Caco-2 (cell line): Measurements from ENCODE around the gene LGI2. TPM values are rescaled to one million over a fixed set of nuclear protein-coding genes. Genes with fewer than 3 reads are reported as not detected.

Source experiments
- BruUV-seq: library from RNA; stranded (reverse); fragments of 400-500 nt; replicated peaks from 2 replicates; lab custom pipeline; 2021; lab: Mats Ljungman, UMichigan
- CTCF ChIA-PET: fragments of 300-600 bp; sonication (Branson Sonifier 250); formaldehyde crosslinking; loops from one replicate; lab custom pipeline; 2022; ENCODE audit warnings: antibody characterized with exemption; lab: Charles Lee
- POLR2A ChIA-PET: fragments of 300-600 bp; sonication (Branson Sonifier 250); formaldehyde crosslinking; loops from one replicate; lab custom pipeline; 2022; ENCODE audit warnings: antibody characterized with exemption; lab: Charles Lee
- DNase-seq, 2 experiments: peaks; one replicate each; pipeline versions ENCODE4 v3.0.0 to v3.0.0-alpha.2; 2020 to 2022
- H3K27me3 ChIP-seq: replicated peaks from 2 replicates; pipeline ENCODE4 v1.6.0; 2011; ENCODE audit warnings: low read length; ENCODE audit not compliant: control insufficient read depth, insufficient read depth
- H3K36me3 ChIP-seq: 2 replicates; pipeline ENCODE4 v1.5.1; 2011; ENCODE audit warnings: low read length; ENCODE audit not compliant: control insufficient read depth, insufficient read depth
- H3K4me1 ChIP-seq: fragments of 250-450 bp; sonication (Bioruptor Pico); 2 replicates; pipeline ENCODE4 v1.5.1; 2020; ENCODE audit warnings: mild to moderate bottlenecking
- H3K4me3 ChIP-seq: 2 replicates; pipeline ENCODE4 v1.5.1; 2011; ENCODE audit warnings: low read depth, mild to moderate bottlenecking, control low read depth, low read length
- H3K9me3 ChIP-seq: fragments of 250-450 bp; sonication (Bioruptor Pico); 2 replicates; pipeline ENCODE4 v1.5.1; 2020; ENCODE audit warnings: mild to moderate bottlenecking, moderate library complexity
- H3K27ac Mint-ChIP-seq: one replicate; pipeline ENCODE4 v1.8.0; 2022; ENCODE audit warnings: mixed read lengths; ENCODE audit not compliant: unreplicated experiment
- H3K27me3 Mint-ChIP-seq: one replicate; pipeline ENCODE4 v1.8.0; 2022; ENCODE audit warnings: mixed read lengths; ENCODE audit not compliant: insufficient read depth, unreplicated experiment
- H3K36me3 Mint-ChIP-seq: one replicate; pipeline ENCODE4 v1.8.0; 2022; ENCODE audit warnings: mild to moderate bottlenecking, mixed read lengths; ENCODE audit not compliant: insufficient read depth, unreplicated experiment
- H3K4me1 Mint-ChIP-seq: one replicate; pipeline ENCODE4 v1.8.0; 2022; ENCODE audit warnings: low read depth, mixed read lengths; ENCODE audit not compliant: unreplicated experiment
- H3K4me3 Mint-ChIP-seq: one replicate; pipeline ENCODE4 v1.8.0; 2022; ENCODE audit warnings: mild to moderate bottlenecking, moderate library complexity, mixed read lengths; ENCODE audit not compliant: unreplicated experiment
- H3K9me3 Mint-ChIP-seq: one replicate; pipeline ENCODE4 v1.8.0; 2022; ENCODE audit warnings: mixed read lengths; ENCODE audit not compliant: unreplicated experiment
- CTCF ChIP-seq, 2 experiments: fragments of 200-600 bp in 1 of 2; IDR thresholded peaks; 1 replicate in 1 of 2; 2 replicates in 1 of 2; pipeline versions ENCODE4 v1.5.1 to v1.8.0; 2011 to 2022; ENCODE audit warnings: antibody characterized with exemption in 1 of 2, control low read depth in 1 of 2, inconsistent platforms in 1 of 2, low read depth in 1 of 2, low read length in 1 of 2, mild to moderate bottlenecking in 1 of 2, moderate library complexity in 1 of 2; ENCODE audit not compliant: insufficient read depth in 1 of 2, severe bottlenecking in 1 of 2, unreplicated experiment in 1 of 2
- intact Hi-C: fragments of 100-400 bp; cut with micrococcal nuclease; formaldehyde crosslinking; loops from one replicate; pipeline ENCODE4 v1.10.0; 2022; ENCODE audit not compliant: unreplicated experiment
- total RNA-seq: library from RNA; stranded (reverse); gene quantifications from 2 replicates; pipeline ENCODE4 v1.2.3, GENCODE V29; 2022

LGI2 gene
- total RNA-seq, 1 experiment from 2014 or later, result 7.5 TPM

- BruUV-seq, result no TSS peak
- Histone ChIP-seq H3K9me3 (no peaks in the 10 kb centered on the region), H3K4me1 (0 out of 2 replicates have a peak, but pooled peaks cover 6% of the 10 kb centered on the region), H3K4me3 (no peak overlapping the region), H3K27me3 (no peaks in the 10 kb centered on the region), H3K36me3 (no peaks in the 10 kb centered on the region)
- H3K4me1 Mint-ChIP-seq, result peaks cover 7% of the 10 kb centered on the region
- intact Hi-C loops, result loop anchor here (1.0 kb wide), 1 partner anchor 116 kb away; no protein-coding TSS in a partner anchor
- no peaks in the 10 kb centered on the region for H3K36me3 Mint-ChIP-seq
- TF ChIP-seq CTCF (IDR thresholded peaks at IDR 0.05; ENCODE audit: insufficient read depth in 1 of 2, low read depth in 1 of 2, low read length in 1 of 2, severe bottlenecking in 1 of 2, unreplicated experiment in 1 of 2), result no peak
- H3K4me3 Mint-ChIP-seq, result no peak overlapping the region
- DNase-seq, result no peak
- H3K27me3 Mint-ChIP-seq, result peaks cover 4% of the 10 kb centered on the region
- no peak overlapping the region for H3K27ac Mint-ChIP-seq
- CTCF ChIA-PET, result interaction anchor here (1.2 to 1.8 kb wide), 2 partner anchors 116 to 284 kb away, joined by 4 to 7 read pairs; partner anchors contain the start of gene ZCCHC4
- POLR2A ChIA-PET, result no interaction called here
- H3K9me3 Mint-ChIP-seq, result no peaks in the 10 kb centered on the region
These were observed 1.9 kb downstream of the LGI2 start for GRCh38 chr4:25028851-25029250.

DNA sequence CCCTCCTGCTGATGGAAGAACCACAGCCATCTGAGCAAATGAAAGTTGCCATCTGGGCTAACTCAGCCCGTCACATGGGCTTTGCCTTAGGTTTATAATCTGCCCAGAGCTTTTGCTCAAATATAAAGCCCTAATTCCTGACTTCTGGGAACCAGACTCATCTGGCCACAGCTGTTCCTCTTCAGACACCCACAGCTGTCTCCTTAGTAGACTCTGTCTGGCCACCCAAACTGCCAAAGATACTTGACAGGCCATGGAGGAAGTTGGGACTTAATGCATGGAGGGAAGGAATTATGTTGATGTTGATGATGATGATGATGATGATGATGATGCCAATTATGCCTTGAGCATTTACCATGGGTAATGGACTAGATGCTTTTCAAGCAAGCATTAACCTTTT lies 8.0 kb downstream of the LGI2 start:
- intact Hi-C loops, result no loop called here

DNA sequence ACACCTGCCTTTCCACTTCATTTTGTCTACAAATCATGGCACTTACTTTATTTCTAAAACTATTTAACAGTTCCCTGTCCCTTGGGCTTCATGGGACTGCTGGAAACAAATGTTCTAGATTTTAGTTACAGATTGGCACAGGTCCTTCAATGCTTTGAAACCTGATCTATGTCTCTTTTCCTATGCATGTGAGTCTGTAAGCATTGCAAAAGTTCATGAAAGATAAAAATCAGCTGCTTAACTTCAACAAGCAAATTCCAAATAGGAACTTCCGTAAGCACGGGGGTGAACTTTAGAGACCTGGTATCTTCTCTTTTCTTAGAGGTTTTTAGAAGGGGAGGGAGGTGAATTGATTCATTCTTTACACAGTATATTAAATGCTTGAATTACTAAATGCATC lies 9.5 kb downstream of the LGI2 start:
- no peak overlapping the region for H3K27ac Mint-ChIP-seq
- no peak for DNase-seq
- 0 out of 2 replicates have a peak, but pooled peaks cover 4% of the 10 kb centered on the region for H3K4me1 ChIP-seq
- TF ChIP-seq CTCF (IDR thresholded peaks at IDR 0.05; ENCODE audit: insufficient read depth in 1 of 2, low read depth in 1 of 2, low read length in 1 of 2, severe bottlenecking in 1 of 2, unreplicated experiment in 1 of 2), result no peak
- BruUV-seq, result no TSS peak
- CTCF ChIA-PET, result interaction anchor here (1.1 kb wide), 1 partner anchor 41 kb away, joined by 4 read pairs; no protein-coding TSS in a partner anchor
- intact Hi-C loops, result no loop called here
- no peaks in the 10 kb centered on the region for H3K27me3 Mint-ChIP-seq
- H3K36me3 Mint-ChIP-seq, result no peaks in the 10 kb centered on the region
- no peaks in the 10 kb centered on the region for H3K27me3 ChIP-seq
- no peak overlapping the region for H3K4me3 Mint-ChIP-seq
- no peaks in the 10 kb centered on the region for H3K9me3 ChIP-seq
- H3K36me3 ChIP-seq, result no peaks in the 10 kb centered on the region
- peaks cover 18% of the 10 kb centered on the region for H3K4me1 Mint-ChIP-seq
- POLR2A ChIA-PET, result no interaction called here
- no peak overlapping the region for H3K4me3 ChIP-seq
- no peaks in the 10 kb centered on the region for H3K9me3 Mint-ChIP-seq

More for the DNA sequence above, 8.0 kb downstream of the LGI2 start:
- 0 out of 2 replicates have a peak, but pooled peaks cover 4% of the 10 kb centered on the region for H3K4me1 ChIP-seq
- DNase-seq, result no peak
- no peaks in the 10 kb centered on the region for H3K36me3 ChIP-seq
- no TSS peak for BruUV-seq
- no peak for TF ChIP-seq CTCF (IDR thresholded peaks at IDR 0.05; ENCODE audit: insufficient read depth in 1 of 2, low read depth in 1 of 2, low read length in 1 of 2, severe bottlenecking in 1 of 2, unreplicated experiment in 1 of 2)
- H3K36me3 Mint-ChIP-seq, result no peaks in the 10 kb centered on the region
- no peaks in the 10 kb centered on the region for H3K9me3 Mint-ChIP-seq
- CTCF ChIA-PET, result no interaction called here
- peaks cover 18% of the 10 kb centered on the region for H3K4me1 Mint-ChIP-seq
- no peaks in the 10 kb centered on the region for H3K9me3 ChIP-seq
- H3K27me3 ChIP-seq, result no peaks in the 10 kb centered on the region
- no peak overlapping the region for H3K4me3 Mint-ChIP-seq
- POLR2A ChIA-PET, result no interaction called here
- no peak overlapping the region for H3K4me3 ChIP-seq
- H3K27me3 Mint-ChIP-seq, result no peaks in the 10 kb centered on the region
- H3K27ac Mint-ChIP-seq, result no peak overlapping the region
